IMR-90 (cell line): ENCODE data around the gene TIAM2. TPM values are rescaled to one million over a fixed set of nuclear protein-coding genes. Genes with fewer than 3 reads are reported as not detected.

Source experiments
- ATAC-seq: fragments of 200-7000 bp; cut with Tn5 transposase; 2 replicates; pipeline ENCODE4 v1.9.1; 2020; ENCODE audit warnings: low read depth, mild to moderate bottlenecking, moderate library complexity
- BruUV-seq: library from RNA; stranded (reverse); fragments of 400-500 nt; replicated peaks from 2 replicates; lab custom pipeline; 2021; lab: Mats Ljungman, UMichigan
- CTCF ChIA-PET: fragments of 300-600 bp; formaldehyde crosslinking; extraction: SDS; loops from one replicate; lab custom pipeline; 2021; ENCODE audit warnings: antibody characterized with exemption; lab: Yijun Ruan, JAX
- POLR2A ChIA-PET: fragments of 300-600 bp; sonication (Branson Sonifier 250); formaldehyde crosslinking; loops from one replicate; lab custom pipeline; 2022; ENCODE audit warnings: antibody characterized with exemption; ENCODE audit not compliant: unreplicated experiment; lab: Charles Lee
- DNase-seq: peaks from one replicate; pipeline ENCODE4 v3.0.0; 2013
- H2AFZ ChIP-seq: replicated peaks from 2 replicates; pipeline ENCODE3; 2013; ENCODE audit warnings: low read length, mild to moderate bottlenecking; ENCODE audit not compliant: poor library complexity
- H2AK5ac ChIP-seq: 2 replicates; pipeline ENCODE4 v1.6.1; 2013; ENCODE audit warnings: low read depth, low read length, inconsistent platforms
- H2AK9ac ChIP-seq: replicated peaks from 2 replicates; pipeline ENCODE3; 2013; ENCODE audit warnings: mild to moderate bottlenecking, low read depth, low read length, moderate library complexity; ENCODE audit not compliant: poor library complexity
- H2BK120ac ChIP-seq: 2 replicates; pipeline ENCODE4 v1.6.1; 2013; ENCODE audit warnings: low read depth, low read length, inconsistent platforms
- H2BK15ac ChIP-seq: 3 replicates; pipeline ENCODE4 v1.6.1; 2013; ENCODE audit warnings: low read depth, low read length, inconsistent platforms
- H2BK20ac ChIP-seq: 2 replicates; pipeline ENCODE4 v1.6.1; 2013; ENCODE audit warnings: low read depth, mild to moderate bottlenecking, inconsistent platforms, low read length, moderate library complexity
- H2BK5ac ChIP-seq: 2 replicates; pipeline ENCODE4 v1.6.1; 2013; ENCODE audit warnings: mild to moderate bottlenecking, low read depth, low read length, inconsistent platforms; ENCODE audit not compliant: poor library complexity, severe bottlenecking
- H3K14ac ChIP-seq: replicated peaks from 2 replicates; pipeline ENCODE4 v1.6.1; 2013; ENCODE audit warnings: low read depth, low read length, inconsistent platforms
- H3K18ac ChIP-seq: 2 replicates; pipeline ENCODE4 v1.6.1; 2013; ENCODE audit warnings: low read depth, low read length, control low read depth
- H3K23ac ChIP-seq: 2 replicates; pipeline ENCODE4 v1.6.1; 2013; ENCODE audit warnings: low read depth, low read length, inconsistent platforms
- H3K27ac ChIP-seq: 2 replicates; pipeline ENCODE4 v1.5.1; 2013; ENCODE audit warnings: mild to moderate bottlenecking, control low read depth, low read length; ENCODE audit not compliant: insufficient read depth
- H3K27me3 ChIP-seq: 2 replicates; pipeline ENCODE4 v1.6.1; 2013; ENCODE audit warnings: low read length; ENCODE audit not compliant: control insufficient read depth, insufficient read depth
- H3K36me3 ChIP-seq: 2 replicates; pipeline ENCODE4 v1.6.1; 2013; ENCODE audit warnings: low read length, mixed read lengths; ENCODE audit not compliant: control insufficient read depth, insufficient read depth
- H3K4ac ChIP-seq: 2 replicates; pipeline ENCODE4 v1.6.1; 2013; ENCODE audit warnings: low read depth, low read length, inconsistent platforms
- H3K4me1 ChIP-seq: 2 replicates; pipeline ENCODE4 v1.6.1; 2013; ENCODE audit warnings: low read length, mixed read lengths; ENCODE audit not compliant: control insufficient read depth, insufficient read depth
- H3K4me2 ChIP-seq: 2 replicates; pipeline ENCODE4 v1.6.1; 2013; ENCODE audit warnings: low read depth, mild to moderate bottlenecking, control low read depth, low read length, moderate library complexity
- H3K4me3 ChIP-seq: 2 replicates; pipeline ENCODE4 v1.5.1; 2013; ENCODE audit warnings: low read depth, mild to moderate bottlenecking, control low read depth, low read length, moderate library complexity; ENCODE audit not compliant: insufficient read depth
- H3K56ac ChIP-seq: 2 replicates; pipeline ENCODE4 v1.6.1; 2013; ENCODE audit warnings: low read length, inconsistent platforms; ENCODE audit not compliant: insufficient read depth; ENCODE audit errors: extremely low read depth
- H3K79me1 ChIP-seq, 2 experiments: 2 replicates each; pipeline ENCODE4 v1.6.1; 2013; ENCODE audit warnings: low read length in 2 of 2, inconsistent platforms in 1 of 2, low read depth in 1 of 2
- H3K9ac ChIP-seq: 2 replicates; pipeline ENCODE4 v1.6.1; 2013; ENCODE audit warnings: low read depth, low read length, control low read depth
- H3K9me1 ChIP-seq: 2 replicates; pipeline ENCODE4 v1.6.1; 2013; ENCODE audit warnings: low read length, inconsistent platforms; ENCODE audit not compliant: insufficient read depth
- H3K9me3 ChIP-seq: 2 replicates; pipeline ENCODE4 v1.6.1; 2013; ENCODE audit warnings: low read length; ENCODE audit not compliant: control insufficient read depth, insufficient read depth
- H4K20me1 ChIP-seq: 2 replicates; pipeline ENCODE4 v1.6.1; 2013; ENCODE audit warnings: low read length, inconsistent platforms; ENCODE audit not compliant: insufficient read depth
- H4K5ac ChIP-seq: 2 replicates; pipeline ENCODE4 v1.6.1; 2013; ENCODE audit warnings: mild to moderate bottlenecking, low read depth, low read length, control low read depth
- H4K8ac ChIP-seq, 2 experiments: 2 replicates each; pipeline ENCODE4 v1.6.1; 2013; ENCODE audit warnings: low read depth in 2 of 2, low read length in 2 of 2, control low read depth in 1 of 2, inconsistent platforms in 1 of 2
- H4K91ac ChIP-seq: 2 replicates; pipeline ENCODE4 v1.6.1; 2013; ENCODE audit warnings: low read depth, low read length, inconsistent platforms; ENCODE audit not compliant: insufficient read depth
- BHLHE40 ChIP-seq: fragments of 150-350 bp; IDR thresholded peaks from 2 replicates; pipeline ENCODE4 v1.6.1; 2016; ENCODE audit warnings: mild to moderate bottlenecking, low read depth, low read length
- CHD1 ChIP-seq: IDR thresholded peaks from 2 replicates; pipeline ENCODE4 v1.6.1; 2012; ENCODE audit warnings: low read depth, low read length, improper control_type of control experiment
- CTCF ChIP-seq: conservative IDR thresholded peaks from 2 replicates; pipeline ENCODE4 v1.5.1; 2012; ENCODE audit warnings: mild to moderate bottlenecking, low read depth, low read length, improper control_type of control experiment
- MAFK ChIP-seq: IDR thresholded peaks from 2 replicates; pipeline ENCODE4 v1.6.1; 2012; ENCODE audit warnings: low read depth, low read length, improper control_type of control experiment
- MAZ ChIP-seq: IDR thresholded peaks from 2 replicates; pipeline ENCODE4 v1.6.1; 2012; ENCODE audit warnings: low read depth, mild to moderate bottlenecking, low read length, improper control_type of control experiment, moderate library complexity, borderline replicate concordance
- MXI1 ChIP-seq: IDR thresholded peaks from 2 replicates; pipeline ENCODE4 v1.6.1; 2012; ENCODE audit warnings: low read depth, mild to moderate bottlenecking, low read length, moderate library complexity, borderline replicate concordance
- NFE2L2 ChIP-seq: fragments of 150-350 bp; IDR thresholded peaks from 2 replicates; pipeline ENCODE4 v1.6.1; 2016; ENCODE audit warnings: low read depth, mild to moderate bottlenecking, low read length
- POLR2A ChIP-seq: IDR thresholded peaks from 2 replicates; pipeline ENCODE4 v1.6.1; 2012; ENCODE audit warnings: mild to moderate bottlenecking, low read depth, low read length
- USF2 ChIP-seq: fragments of 150-350 bp; IDR thresholded peaks from 2 replicates; pipeline ENCODE4 v1.6.1; 2017; ENCODE audit warnings: mild to moderate bottlenecking, antibody characterized with exemption, low read length, low read depth
- WGBS, 2 experiments: methylation state at CpG; one replicate each; pipeline versions ENCODE4 v1.1.5 to v1.1.7; 2013; ENCODE audit warnings: missing lambda C conversion rate in 2 of 2; ENCODE audit not compliant: insufficient read length in 1 of 2; ENCODE audit errors: extremely low coverage in 2 of 2; 5-methylcytosine and 5-hydroxymethylcytosine counted together
- dilution Hi-C: fragments of 300-500 bp; cut with HindIII; formaldehyde crosslinking; loops from one replicate; pipeline ENCODE4 v1.14.3; 2018; ENCODE audit warnings: low sequenced_read_pairs; ENCODE audit not compliant: unreplicated experiment
- in situ Hi-C: fragments of 300-500 bp; cut with MboI; formaldehyde crosslinking; loops from 3 replicates; pipeline ENCODE4 v1.14.3; 2019; ENCODE audit warnings: low sequenced_read_pairs, inconsistent platforms, mixed read lengths
- intact Hi-C: fragments of 100-400 bp; cut with micrococcal nuclease; formaldehyde crosslinking; loops from 2 replicates; pipeline ENCODE4 v1.10.0; 2022
- polyA plus RNA-seq, 3 experiments: library from polyadenylated mRNA; depleted of rRNA; stranded (reverse); fragments of >200 nt; gene quantifications; 2 replicates each; pipeline ENCODE4 v1.2.3, GENCODE V29; 2012; ENCODE audit warnings: low replicate concordance in 1 of 3
- total RNA-seq: library from RNA; depleted of rRNA; stranded (reverse); fragments of >200 nt; gene quantifications from 2 replicates; pipeline ENCODE4 v1.2.3, GENCODE V29; 2012

The TIAM2 gene
- total and polyA plus RNA-seq, 2 of the 4 experiments (the other 2 are of a cell fraction): 3.1 to 4.7 TPM

- Histone ChIP-seq H2BK5ac (no peak overlapping the region), H2AFZ (no peak overlapping the region), H3K79me1 (no peaks in the 10 kb centered on the region), H3K27ac (no peak overlapping the region), H2AK9ac (no peak overlapping the region), H3K4me1 (no peaks in the 10 kb centered on the region), H2BK120ac (no peak overlapping the region), H4K20me1 (no peaks in the 10 kb centered on the region), H2BK20ac (no peak overlapping the region), H3K36me3 (no peaks in the 10 kb centered on the region), H4K8ac (no peak overlapping the region), H2BK15ac (no peak overlapping the region), H3K4ac (no peak overlapping the region), H4K91ac (no peak overlapping the region), H2AK5ac (no peak overlapping the region), H3K9ac (no peak overlapping the region), H4K5ac (no peak overlapping the region), H3K14ac (no peak overlapping the region), H3K27me3 (no peaks in the 10 kb centered on the region), H3K56ac (no peak overlapping the region), H3K4me3 (no peak overlapping the region), H3K4me2 (no peak overlapping the region), H3K23ac (no peak overlapping the region), H3K9me1 (peaks cover 6% of the 10 kb centered on the region), H3K9me3 (no peaks in the 10 kb centered on the region), H3K18ac (no peak overlapping the region)
- DNase-seq: no peak
- no peak for TF ChIP-seq POLR2A
- no peak for TF ChIP-seq MXI1
- no peak for TF ChIP-seq NFE2L2
- no peak for TF ChIP-seq MAFK
- TF ChIP-seq CTCF: no peak
- no peak for TF ChIP-seq MAZ
- TF ChIP-seq CHD1: no peak
- TF ChIP-seq BHLHE40: no peak
- no peak for TF ChIP-seq USF2
- intact Hi-C loops (no loop called here), in situ Hi-C loops (no loop called here), dilution Hi-C loops (no loop called here)
- WGBS, 2 experiments: 50% methylated on average over 3 of the region's 12 CpGs; no CpG with 5 or more reads in 1 of the 2 experiments
- no TSS peak for BruUV-seq
- no peak for ATAC-seq
- CTCF ChIA-PET: interaction anchor here (0.5 kb wide), 1 partner anchor 745 kb away, joined by 4 read pairs; no protein-coding TSS in a partner anchor
- POLR2A ChIA-PET: no interaction called here
Measured at GRCh38 chr6:154956771-154957522, 38.2 kb upstream of the TIAM2 start.
